GM21360 (cell line): Measurements from ENCODE around the gene CNPY2.
"Not testable (repeated sequence)": the region's sequence is repeated elsewhere in the genome, so short reads cannot be mapped to it uniquely, and the experiment has no call there.

Experiments
- ATAC-seq: cut with Tn5 transposase; IDR thresholded peaks from one replicate; pipeline ENCODE4 v1.9.1; 2021; ENCODE audit warnings: mild to moderate bottlenecking, moderate library complexity; ENCODE audit not compliant: unreplicated experiment

CNPY2 gene

DNA sequence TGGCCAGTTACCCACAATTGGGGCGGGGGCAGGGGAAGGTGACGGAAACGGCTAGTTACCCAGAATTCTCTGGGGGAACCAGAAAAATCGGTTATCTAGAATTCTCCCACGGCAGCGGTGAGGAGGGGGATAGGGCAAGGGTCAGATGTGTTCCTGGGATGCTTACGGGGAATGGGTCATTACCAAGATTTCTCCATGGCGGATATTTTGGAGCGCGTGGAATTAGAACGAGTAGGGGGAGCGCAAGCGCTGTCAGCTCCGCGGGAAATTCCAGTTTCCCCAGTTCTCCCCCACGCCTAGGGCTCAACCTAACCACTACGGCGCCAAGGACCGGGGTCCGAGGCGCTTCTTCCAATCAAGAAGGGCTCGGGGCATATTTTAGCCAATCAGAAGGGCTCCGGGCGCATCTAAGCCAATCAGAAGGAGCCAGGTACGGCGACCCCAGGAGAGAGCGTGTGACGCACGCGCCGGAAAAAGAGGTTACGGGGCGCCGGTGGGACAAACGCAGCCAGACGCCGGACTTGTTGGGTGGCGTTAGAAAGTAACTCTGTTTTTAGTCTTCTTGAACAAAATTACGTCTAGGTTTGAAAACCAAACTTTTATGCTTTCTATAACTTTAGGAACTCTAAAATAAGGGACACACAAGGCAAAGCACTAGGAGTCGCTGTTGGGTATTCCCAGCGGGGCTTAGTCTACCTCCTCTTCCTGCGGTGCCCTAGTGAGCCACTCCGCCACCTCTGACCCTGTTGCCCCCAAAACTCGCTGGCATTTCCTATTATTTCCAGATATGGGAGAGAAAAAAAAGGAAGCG lies 18.1 kb upstream of the CNPY2 start, which contains the start of gene PAN2:
Gene PAN2, minus strand, starts transcription at position 322 of the 811 bp plus-strand sequence. CDS start 906 bp downstream, outside the sequence.
- ATAC-seq, result peak; percentile 86

DNA sequence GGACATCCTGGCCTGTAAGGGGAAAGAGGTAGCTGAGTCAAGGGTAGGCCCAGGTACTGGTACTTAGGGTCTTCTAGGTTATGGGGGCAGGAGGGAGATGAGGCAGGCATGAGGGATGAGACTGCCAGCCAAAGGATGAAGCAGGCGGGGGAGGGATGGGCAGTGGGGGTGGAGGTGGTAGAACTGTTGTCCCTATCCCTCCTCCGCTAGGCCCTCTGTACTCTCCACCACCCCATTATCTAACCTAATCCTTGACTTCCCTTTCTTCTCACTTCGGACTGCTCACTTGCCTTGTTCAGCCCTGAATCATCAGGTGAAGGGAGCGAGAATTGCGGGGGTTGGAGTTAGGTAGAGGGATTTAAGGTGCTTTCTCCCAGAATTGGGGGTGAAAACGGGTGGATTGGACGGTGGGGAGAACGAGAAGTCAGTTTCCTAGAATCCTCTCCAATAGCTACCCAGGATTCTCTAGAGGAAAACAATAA lies 17.4 kb upstream of the CNPY2 start:
- no peak for ATAC-seq

DNA sequence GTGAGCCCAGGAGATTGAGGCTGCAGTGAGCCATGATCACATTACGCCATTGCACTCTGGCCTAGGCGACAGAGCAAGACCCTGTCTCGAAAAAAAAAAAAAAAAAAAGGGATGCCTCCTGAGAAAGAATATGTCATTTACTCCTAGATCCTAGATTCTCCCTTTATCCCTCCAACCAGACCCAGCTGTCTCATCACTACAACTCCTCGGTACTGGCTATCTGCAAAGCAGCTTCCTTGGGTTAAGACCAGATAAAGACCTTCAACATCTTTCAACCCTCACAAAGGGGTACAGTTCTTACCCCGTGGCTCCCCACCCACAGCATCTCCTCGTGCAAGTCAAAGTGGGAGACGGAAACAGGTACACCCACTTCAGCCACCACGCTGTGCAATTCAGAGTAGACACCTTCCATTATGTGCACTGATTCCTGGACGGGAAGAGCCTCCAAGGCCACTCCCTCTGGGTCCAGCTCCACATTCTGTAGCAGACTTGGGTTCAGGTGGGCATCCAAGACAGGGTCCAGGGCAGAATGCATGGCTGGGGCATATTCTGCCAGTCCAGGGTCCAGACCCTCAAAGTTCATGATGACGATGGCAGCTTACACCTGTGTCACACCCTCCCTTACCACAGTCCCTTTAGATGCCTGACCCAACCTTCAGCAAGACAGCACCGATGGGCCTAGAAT lies 16.9 kb upstream of the CNPY2 start:
- ATAC-seq, result no peak

DNA sequence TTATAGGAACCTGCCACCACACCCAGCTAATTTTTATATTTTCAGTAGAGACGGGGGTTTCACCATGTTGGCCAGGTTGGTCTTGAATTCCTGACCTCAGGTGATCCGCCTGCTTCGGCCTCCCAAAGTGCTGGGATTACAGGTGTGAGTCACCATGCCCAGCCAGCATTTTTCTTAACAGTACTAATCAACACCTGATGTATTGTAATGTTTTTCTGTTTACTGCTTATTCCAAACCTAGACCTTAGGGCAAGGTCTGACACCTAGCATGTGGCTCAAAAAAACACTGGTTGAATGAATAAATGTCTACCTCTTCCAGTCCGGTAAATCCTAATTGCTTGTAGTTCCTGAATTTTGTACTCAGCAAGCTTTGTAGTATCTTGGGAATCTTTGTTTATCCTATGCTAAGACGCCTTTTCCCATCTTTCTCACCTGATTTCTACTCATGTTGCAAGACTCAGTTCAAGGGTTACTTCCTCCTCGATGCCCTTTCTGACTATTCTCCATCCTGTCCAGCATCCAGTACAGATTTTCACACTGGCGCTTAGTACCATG lies 15.2 kb upstream of the CNPY2 start:
- ATAC-seq, result no peak

DNA sequence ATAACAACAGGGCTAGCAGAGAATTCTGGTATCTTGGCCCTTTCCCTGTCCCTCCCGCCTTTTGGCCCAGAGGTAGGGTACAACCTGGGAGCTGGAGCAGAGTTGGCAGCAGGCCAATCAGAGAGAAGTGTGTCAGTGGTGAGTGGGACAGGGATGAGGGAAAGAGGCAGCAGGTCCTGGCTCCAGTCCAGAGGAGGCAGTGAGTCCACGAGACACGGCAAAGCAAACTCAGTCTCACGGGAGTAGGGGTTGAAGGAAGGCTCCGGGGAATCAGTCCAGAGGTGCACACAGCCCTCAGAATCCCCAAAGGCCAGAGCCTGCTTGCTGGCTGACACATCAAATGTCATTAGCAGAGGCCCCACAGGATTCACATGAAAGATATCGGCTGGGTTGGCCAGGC lies 10.7 kb upstream of the CNPY2 start:
- ATAC-seq, result no peak

DNA sequence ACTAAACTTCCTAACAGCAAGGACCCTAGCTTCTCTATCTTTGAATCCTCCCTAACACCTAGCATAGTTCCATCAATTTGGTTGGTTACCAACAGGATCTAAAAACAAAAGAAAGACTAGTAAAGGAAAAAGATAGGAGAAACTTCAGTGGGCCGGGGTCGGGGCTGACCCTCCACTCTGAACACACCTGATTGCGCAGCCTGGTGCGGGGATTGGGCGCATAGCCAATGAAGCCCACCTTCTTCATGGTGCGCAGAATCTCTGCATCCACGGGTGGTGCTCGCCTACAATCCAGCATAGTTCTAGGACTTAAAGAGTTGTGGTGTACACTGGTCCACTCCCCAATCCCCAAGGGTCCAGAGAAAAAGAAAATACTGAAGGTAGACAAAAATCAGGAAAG lies 10.3 kb upstream of the CNPY2 start:
- ATAC-seq, result no peak

DNA sequence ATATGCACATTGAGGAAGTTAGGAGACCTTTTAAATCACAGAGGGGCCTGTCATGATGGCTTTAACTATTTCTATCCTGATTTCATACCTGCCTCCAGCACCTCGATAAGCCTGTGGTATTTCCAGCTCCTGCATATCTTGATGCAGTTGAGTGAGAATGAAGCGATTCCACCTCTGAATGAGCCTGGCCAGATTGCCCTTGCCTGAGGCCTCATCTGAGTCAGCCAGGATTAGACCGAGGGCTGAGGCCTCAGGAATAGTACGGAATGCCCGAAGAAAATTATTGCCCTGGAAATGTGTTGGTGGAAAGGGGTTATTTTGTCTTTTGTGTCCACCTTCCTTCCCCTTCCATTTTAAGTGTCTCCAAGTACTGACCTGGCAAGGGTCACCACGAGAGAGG lies 8.4 kb upstream of the CNPY2 start:
- no peak for ATAC-seq

DNA sequence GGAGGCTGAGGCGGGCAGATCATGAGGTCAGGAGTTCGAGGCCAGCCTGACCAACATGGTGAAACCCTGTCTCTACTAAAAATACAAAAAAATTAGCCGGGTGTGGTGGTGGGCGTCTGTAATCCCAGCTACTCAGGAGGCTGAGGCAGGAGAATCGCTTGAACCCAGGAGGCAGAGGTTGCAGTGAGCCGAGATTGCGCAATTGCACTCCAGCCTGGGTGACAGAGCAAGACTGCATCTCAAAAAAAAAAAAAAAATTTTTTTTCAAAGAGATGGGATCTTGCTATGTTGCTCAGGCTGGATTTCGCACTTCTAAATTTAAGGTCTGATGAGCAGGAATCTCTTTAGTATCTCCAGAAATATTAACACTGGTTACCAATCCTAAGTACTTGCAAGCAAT lies 5.8 kb upstream of the CNPY2 start:
- not testable (repeated sequence) for ATAC-seq

DNA sequence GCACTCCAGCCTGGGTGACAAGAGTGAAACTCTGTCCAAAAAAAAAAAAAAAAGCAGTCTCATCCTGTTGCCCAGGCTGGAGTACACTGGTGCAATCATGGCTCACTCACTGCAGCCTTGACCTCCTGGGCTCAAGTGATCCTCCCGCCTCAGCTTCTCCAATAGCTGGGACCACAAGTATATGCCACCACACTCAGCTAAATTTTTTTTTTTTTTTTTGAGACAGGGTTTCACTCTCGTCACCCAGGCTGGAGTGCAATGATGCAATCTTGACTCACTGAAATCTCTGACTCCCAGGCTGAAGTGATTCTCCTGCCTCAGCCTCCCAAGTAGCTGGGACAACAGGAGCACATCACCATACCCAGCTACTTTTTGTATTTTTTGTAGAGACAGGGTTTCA lies 5.2 kb upstream of the CNPY2 start:
- no peak for ATAC-seq

DNA sequence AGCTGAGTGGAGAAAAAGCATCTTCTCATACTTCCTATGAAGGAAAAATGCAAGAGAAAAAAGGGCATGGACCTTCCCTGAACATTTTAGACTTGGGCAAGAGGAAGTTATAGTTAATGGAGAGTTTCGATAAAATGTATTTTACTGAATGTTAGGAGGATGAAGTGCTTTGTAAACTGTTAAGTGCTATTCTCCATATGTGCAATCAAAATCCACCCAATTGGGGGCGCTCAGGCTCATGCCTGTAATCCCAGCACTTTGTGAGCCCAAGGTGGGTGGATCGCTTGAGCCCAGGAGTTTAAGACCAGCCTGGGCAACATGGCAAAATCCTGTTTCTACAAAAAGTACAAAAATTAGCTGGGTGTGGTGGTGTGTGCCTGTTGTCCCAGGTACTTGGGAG lies 1.9 kb upstream of the CNPY2 start:
- ATAC-seq, result no peak

DNA sequence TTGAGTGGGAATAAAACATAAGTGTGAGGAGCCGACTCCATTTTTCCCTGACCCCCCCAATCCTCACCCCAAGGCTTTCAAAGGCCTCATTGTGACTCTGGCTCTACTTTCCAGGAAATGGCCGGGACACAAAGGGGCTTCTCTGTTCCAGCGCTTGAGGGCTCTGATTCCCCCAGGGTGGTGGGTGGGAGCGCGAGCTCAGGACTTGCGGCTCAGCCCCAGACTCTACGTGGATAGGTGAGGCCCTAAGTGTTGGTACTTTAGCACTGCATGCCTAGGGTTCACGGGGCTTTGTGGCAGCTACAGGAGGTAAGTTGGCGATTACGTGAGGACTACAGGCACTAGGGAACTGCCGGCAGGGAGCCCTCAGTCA lies 553 bp downstream of the CNPY2 start:
- no peak for ATAC-seq

DNA sequence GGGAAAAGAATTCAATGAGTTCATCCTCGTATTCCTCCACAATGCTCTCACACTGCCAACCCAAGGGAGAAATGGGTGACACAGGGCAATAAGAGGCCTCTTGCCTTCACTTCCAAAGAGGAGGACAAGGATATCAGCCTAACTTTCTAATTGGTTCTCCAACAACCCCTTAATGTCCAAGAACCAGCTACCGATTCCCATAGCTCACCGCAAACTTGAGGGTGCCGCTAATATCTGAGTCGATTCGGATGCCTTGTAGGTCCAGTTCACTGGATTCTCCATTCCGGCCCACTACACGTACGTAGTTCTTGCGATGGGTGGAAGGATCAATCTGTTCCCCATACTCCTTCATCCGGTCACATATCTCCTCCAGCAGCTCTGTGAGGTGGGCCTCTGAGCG lies 4.8 kb downstream of the CNPY2 start:
- no peak for ATAC-seq

DNA sequence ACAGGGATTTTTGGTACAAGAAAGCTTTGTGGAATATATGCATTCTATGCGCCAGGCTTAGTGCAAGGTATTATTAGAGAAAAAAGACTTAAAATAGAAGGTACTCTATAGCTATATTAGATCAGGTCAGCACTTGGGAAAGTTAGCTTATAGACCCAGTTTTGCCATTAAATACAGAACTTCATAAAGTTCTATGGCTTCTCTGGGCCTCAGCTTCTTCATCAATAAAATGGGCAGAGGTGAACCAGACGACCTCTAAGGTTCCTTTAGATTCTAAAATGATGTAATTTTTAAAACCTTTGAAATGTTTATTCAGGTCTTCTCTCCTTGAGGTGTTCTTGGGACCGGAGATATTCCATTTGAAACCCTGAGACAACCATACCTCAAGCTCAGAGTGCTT lies 7.1 kb downstream of the CNPY2 start:
- no peak for ATAC-seq

DNA sequence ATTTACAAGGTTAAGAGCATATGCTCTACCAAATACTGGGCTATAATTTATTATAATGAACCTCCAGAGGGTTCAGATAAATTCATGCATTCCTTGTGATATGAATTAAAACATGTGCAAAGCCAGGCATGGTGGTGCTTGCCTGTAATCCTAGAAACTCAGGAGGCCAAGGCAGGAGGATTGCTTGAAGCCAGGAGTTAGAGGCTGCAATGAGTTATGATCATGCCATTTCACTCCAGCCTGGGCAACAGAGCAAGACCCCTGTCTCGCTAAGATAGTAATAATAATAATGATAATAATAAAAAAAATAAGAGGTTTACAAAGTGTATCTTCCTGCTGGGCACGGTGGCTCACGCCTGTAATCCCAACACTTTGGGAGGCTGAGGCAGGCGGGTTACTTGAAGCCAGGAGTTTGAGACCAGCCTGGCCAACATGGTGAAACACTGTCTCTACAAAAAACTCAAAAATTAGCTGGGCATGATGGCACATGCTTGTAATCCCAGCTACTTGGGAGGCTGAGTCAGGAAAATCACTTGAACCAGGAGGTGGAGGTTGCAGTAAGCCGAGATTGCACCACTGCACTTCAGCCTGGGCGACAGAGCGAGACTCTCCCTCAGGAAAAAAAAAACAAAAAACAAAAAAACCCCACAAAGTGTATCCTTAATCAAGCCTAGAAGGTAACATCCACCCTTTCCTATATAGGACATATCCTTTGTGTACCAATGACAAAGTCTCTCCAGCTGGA lies 8.4 kb downstream of the CNPY2 start:
- ATAC-seq, result no peak

DNA sequence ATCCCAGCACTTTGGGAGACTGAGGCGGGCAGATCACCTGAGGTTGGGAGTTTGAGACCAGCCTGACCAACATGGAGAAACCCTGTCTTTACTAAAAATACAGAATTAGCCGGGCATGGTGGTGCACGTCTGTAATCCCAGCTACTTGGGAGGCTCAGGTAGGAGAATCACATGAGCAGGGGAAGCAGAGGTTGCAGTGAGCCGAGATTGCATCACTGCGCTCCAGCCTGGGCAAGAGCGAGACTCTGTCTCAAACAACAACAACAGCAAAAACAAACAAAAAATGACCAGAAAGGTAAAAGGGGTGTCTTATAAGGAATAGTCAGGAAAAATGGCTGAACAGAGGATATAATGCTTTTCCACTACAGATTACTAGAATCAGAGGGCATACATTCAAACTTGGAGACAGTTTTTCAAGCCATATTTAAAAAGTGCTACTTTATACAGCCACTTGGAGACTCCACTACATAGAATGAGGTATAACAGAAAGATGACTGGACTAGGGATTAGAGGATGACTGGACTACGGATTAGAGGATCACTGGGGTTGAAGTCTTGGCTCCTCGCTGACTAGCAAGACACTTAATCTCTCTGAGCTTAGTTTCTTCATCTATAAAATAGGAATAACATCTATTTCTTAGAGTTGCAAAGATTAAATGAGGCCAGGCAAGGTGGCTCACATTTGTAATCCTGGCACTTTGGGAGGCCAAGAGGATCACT lies 10.8 kb downstream of the CNPY2 start:
- no peak for ATAC-seq

DNA sequence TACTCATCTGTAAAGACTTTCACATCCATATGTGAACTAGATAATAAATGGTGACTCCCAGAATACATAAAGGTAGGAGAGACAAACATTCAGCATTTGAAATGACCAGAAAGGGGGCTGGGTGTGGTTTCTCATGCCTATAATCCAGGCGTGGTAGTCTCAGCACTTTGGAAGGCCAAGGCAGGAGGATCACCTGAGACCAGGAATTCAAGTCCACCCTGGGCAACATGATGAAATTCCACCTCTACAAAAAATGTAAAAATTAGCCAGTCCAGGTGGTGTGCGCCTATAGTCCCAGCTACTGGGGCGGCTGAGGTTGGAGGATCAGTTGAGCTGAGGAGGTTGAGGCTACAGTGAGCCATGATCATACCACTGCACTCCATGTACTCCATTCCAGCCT lies 11.5 kb downstream of the CNPY2 start:
- ATAC-seq, result no peak

DNA sequence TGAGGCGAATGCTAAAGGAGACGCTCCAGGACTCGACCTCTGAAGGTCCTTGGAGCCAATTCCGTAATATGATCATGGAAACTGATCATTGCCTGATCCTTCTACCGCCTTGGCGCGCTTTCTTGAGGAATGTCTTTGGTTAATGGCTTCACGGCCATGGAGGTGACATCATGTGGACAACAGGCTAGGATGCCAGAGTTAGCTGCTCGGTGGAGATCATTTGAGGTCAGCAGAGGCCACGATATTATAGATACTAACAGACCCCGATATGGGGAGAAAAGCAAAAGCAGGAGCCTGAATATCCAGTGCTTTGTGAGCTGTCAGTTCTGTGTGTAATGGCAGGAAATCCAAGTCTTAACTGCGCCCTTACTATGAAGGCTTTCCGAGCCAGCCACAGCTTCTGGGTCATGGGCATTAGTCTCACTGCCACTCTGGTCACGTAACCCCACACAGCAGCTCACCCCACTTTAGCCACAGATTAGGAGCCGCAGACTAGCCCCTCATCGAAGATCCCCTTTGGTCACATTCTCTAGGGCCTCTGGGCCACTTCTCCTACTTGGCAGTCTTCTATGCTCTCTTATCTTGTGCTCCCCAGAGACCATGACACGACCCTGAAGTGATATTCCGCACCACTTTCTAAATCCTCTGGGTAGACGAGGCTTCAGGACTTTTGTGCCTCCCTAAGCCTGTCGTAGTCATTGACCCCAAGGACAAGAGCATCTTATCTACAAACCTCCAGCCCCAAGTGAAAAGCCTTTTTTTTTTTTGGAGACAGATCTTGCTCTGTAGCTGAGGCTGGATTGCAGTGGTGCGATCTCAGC lies 14.9 kb downstream of the CNPY2 start:
- ATAC-seq, result no peak

DNA sequence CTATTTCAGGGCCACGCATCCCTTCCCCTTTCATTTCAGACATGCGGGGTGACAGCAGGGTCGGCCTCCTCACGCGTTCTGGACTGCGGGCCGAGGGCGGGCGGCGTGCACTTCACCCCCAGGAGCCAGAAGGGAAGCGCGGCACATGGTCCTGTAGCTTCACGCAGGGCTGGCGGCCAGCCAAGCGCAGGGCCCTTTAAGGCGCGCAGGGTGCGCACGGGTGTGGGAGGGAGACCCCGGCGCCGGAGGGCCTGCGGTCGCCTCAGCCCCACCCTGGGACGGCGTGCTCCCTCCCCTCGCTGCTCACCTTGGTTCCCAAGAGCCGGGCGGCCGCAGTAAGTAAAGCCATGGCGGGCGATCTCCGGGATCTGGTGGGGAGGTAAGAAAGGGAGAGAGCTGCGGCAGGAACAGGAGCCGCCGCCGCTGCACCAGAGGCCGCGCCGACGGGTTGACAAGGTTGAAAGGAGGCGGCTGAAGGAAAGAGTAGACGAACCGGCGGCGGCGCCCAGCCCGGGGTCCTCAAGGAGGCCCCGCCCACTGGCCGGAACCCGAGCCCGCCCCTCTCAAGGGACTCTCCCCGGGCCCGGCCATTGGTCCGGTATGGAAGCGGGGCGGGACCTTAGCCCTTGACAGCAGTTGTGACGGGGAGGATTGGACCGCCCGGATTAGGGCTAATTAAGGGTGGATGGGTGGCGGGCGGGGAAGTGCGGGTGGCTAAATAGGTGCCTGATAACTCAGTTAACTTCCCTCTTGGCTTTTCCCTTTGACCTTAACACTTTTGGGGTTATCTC lies 15.7 kb downstream of the CNPY2 start, which contains the start of gene CS:
Gene CS, minus strand, starts transcription at position 478 of the 791 bp plus-strand sequence. Its CDS starts 129 bp downstream, at position 349.
- ATAC-seq, result peak; percentile 91

DNA sequence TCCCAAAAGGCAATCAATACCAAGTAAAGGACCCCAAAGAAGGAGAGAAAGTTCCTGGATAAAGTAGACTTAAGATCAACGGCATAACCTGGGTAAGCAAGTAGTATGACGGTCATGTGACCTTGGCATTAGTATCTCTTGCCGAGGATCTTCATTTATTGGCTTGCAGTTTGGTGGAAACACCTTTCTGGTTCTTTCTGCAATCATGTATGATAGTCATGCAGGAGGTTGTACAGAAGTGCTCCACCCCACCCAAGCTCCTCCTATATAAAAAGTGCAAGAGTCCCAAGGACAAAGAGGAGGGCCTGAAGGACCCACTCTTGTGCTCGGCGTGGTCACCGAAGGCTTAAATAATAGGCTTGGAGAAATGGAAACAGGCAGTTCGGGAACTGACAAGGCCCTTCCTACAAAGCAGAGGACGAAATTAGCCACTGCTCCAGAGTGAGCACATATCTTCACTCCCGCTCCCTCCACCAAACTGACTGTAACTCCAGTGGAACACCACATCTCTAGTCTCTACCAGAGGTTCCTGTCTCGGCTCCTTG lies 16.4 kb downstream of the CNPY2 start:
- no peak for ATAC-seq
